Transverse colon (tissue), 4 donors: ENCODE data around the gene MECR.

Experiments
- EP300 ChIP-seq: sonication (generic); formaldehyde crosslinking; IDR thresholded peaks from one replicate; pipeline ENCODE4 v1.6.1; 2017; ENCODE audit warnings: antibody characterized with exemption, low read depth
- POLR2A ChIP-seq: fragments of 450-650 bp; IDR thresholded peaks from one replicate; pipeline ENCODE4 v1.6.1; 2016; ENCODE audit warnings: antibody characterized with exemption, mild to moderate bottlenecking, moderate library complexity
- POLR2AphosphoS5 ChIP-seq, 3 donors: sonication (generic); formaldehyde crosslinking; IDR thresholded peaks; one replicate each; pipeline ENCODE4 v1.6.1; 2016; ENCODE audit warnings: antibody characterized with exemption in 3 of 3
- TF ChIP-seq, protein P1 (sequence below), 5 experiments: fragments of 200-600 bp in 3 of 5; fragments of 450-650 bp in 2 of 5; sonication (generic) in 3 of 5; IDR thresholded peaks; 1 replicate in 2 of 5; 2 replicates in 3 of 5; pipeline ENCODE4 v1.5.1; 2016 to 2017; ENCODE audit warnings: antibody characterized with exemption in 5 of 5, inconsistent platforms in 3 of 5, mild to moderate bottlenecking in 2 of 5, moderate library complexity in 1 of 5

DNA sequence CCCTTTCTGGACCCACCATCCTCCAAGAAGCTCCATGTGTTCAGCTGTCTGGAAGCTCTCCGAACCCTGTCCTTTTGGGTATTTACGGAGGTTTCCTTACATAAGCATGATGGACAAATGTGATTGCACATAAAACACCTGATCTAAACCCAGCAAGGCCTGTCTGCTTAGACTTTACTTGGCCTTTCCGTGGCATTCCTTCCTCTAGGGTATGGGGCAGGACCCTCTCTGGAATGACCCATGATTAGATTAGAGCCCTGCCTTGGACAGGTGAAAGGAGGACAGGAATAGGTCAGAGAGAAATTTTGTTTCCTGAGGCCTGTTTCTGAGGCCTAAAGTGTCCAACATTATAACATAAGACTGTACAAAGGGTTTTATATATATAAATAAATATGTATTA, 22.4 kb upstream of the MECR start:
- TF ChIP-seq, protein P1, sequence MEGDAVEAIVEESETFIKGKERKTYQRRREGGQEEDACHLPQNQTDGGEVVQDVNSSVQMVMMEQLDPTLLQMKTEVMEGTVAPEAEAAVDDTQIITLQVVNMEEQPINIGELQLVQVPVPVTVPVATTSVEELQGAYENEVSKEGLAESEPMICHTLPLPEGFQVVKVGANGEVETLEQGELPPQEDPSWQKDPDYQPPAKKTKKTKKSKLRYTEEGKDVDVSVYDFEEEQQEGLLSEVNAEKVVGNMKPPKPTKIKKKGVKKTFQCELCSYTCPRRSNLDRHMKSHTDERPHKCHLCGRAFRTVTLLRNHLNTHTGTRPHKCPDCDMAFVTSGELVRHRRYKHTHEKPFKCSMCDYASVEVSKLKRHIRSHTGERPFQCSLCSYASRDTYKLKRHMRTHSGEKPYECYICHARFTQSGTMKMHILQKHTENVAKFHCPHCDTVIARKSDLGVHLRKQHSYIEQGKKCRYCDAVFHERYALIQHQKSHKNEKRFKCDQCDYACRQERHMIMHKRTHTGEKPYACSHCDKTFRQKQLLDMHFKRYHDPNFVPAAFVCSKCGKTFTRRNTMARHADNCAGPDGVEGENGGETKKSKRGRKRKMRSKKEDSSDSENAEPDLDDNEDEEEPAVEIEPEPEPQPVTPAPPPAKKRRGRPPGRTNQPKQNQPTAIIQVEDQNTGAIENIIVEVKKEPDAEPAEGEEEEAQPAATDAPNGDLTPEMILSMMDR (IDR thresholded peaks at IDR 0.05): no peak
- TF ChIP-seq POLR2A: no peak
- no peak for TF ChIP-seq POLR2AphosphoS5 (IDR thresholded peaks at IDR 0.05)
- TF ChIP-seq EP300: no peak
